ENCODE results near the gene MAFG. TPM values are rescaled to one million over a fixed set of nuclear protein-coding genes. Genes with fewer than 3 reads are reported as not detected.

The MAFG gene
- total and polyA plus RNA-seq, 2 of the 13 experiments (the other 11 are each of a cell fraction or from before 2014, with no cell fraction given) = 14.5 to 20.0 TPM

DNA sequence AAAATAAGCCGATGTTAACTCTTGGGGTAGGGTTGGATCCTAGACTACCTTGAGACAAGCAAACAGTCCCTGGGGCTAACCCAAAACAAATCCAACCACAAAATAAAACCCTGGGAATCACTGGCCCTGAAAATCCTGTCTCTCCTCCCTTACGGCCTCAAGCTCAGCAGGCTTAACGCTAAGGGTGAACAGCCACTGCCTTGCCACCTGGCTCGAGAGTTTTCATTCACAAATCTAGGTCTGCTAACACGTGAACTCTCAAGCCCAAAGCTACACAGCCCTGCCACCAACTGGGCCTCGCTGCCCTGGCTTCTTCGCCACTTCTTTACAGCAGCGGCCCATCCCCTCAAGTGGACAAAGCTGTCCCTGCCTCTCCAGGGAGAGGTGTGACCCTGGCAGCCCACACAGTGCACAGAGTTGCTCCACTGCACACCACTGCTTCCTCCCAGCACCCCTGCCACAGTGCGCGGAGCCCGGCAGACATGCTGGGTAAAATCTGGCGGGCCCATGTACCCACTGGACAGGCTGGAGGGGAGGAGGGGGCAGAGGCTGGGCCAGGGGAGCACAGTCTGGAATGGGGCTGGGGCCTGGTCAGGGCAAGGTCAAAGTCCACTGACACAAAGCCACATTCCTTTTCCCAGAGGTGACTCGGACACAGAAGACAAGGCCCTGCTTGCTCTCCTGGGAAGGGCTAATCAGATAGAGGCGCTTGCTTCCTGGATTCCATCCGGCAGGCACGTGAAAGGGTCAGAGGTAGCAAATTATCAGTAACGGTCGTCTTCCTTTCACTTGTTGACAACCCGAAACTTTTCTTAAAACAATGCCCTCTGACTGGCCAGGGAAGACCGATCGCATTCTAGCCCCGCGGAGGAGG, 17.3 kb downstream of the MAFG start (continued):
- TF ChIP-seq, protein P1, sequence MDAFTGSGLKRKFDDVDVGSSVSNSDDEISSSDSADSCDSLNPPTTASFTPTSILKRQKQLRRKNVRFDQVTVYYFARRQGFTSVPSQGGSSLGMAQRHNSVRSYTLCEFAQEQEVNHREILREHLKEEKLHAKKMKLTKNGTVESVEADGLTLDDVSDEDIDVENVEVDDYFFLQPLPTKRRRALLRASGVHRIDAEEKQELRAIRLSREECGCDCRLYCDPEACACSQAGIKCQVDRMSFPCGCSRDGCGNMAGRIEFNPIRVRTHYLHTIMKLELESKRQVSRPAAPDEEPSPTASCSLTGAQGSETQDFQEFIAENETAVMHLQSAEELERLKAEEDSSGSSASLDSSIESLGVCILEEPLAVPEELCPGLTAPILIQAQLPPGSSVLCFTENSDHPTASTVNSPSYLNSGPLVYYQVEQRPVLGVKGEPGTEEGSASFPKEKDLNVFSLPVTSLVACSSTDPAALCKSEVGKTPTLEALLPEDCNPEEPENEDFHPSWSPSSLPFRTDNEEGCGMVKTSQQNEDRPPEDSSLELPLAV (CRISPR knock-in tag; conservative IDR thresholded peaks at IDR 0.05; ENCODE audit: low read depth) = no peak
- TF ChIP-seq AKAP8 (CRISPR knock-in tag; IDR thresholded peaks at IDR 0.05) (peak; percentile 99), NFKBIZ (CRISPR knock-in tag; IDR thresholded peaks at IDR 0.05) (no peak), ZNF678 (CRISPR knock-in tag; IDR thresholded peaks at IDR 0.05) (no peak), ZNF782 (CRISPR knock-in tag; IDR thresholded peaks at IDR 0.05; ENCODE audit: borderline replicate concordance) (no peak), FOSL1 (CRISPR knock-in tag; IDR thresholded peaks at IDR 0.05; ENCODE audit: borderline replicate concordance) (0 out of 2 replicates have a peak, but pooled peaks have one; percentile 44), MYNN (CRISPR knock-in tag; IDR thresholded peaks at IDR 0.05; ENCODE audit: low read depth) (0 out of 2 replicates have a peak, but pooled peaks have one; percentile 22), ERF (CRISPR knock-in tag; IDR thresholded peaks at IDR 0.05) (peak; percentile 81), EP300 (IDR thresholded peaks at IDR 0.05; ENCODE audit: low read depth in 2 of 2, low read length in 2 of 2) (peak; percentile 72 to 79; a peak in 3 of 4 replicates), EP300 (CRISPR knock-in tag; IDR thresholded peaks at IDR 0.05; ENCODE audit: borderline replicate concordance) (peak; percentile 75), SOX5 (CRISPR knock-in tag; IDR thresholded peaks at IDR 0.05; ENCODE audit: borderline replicate concordance) (peak; percentile 95), ZSCAN29 (CRISPR knock-in tag; conservative IDR thresholded peaks at IDR 0.05) (0 out of 2 replicates have a peak, but pooled peaks have one; percentile 26)
- TF ChIP-seq, protein P2, sequence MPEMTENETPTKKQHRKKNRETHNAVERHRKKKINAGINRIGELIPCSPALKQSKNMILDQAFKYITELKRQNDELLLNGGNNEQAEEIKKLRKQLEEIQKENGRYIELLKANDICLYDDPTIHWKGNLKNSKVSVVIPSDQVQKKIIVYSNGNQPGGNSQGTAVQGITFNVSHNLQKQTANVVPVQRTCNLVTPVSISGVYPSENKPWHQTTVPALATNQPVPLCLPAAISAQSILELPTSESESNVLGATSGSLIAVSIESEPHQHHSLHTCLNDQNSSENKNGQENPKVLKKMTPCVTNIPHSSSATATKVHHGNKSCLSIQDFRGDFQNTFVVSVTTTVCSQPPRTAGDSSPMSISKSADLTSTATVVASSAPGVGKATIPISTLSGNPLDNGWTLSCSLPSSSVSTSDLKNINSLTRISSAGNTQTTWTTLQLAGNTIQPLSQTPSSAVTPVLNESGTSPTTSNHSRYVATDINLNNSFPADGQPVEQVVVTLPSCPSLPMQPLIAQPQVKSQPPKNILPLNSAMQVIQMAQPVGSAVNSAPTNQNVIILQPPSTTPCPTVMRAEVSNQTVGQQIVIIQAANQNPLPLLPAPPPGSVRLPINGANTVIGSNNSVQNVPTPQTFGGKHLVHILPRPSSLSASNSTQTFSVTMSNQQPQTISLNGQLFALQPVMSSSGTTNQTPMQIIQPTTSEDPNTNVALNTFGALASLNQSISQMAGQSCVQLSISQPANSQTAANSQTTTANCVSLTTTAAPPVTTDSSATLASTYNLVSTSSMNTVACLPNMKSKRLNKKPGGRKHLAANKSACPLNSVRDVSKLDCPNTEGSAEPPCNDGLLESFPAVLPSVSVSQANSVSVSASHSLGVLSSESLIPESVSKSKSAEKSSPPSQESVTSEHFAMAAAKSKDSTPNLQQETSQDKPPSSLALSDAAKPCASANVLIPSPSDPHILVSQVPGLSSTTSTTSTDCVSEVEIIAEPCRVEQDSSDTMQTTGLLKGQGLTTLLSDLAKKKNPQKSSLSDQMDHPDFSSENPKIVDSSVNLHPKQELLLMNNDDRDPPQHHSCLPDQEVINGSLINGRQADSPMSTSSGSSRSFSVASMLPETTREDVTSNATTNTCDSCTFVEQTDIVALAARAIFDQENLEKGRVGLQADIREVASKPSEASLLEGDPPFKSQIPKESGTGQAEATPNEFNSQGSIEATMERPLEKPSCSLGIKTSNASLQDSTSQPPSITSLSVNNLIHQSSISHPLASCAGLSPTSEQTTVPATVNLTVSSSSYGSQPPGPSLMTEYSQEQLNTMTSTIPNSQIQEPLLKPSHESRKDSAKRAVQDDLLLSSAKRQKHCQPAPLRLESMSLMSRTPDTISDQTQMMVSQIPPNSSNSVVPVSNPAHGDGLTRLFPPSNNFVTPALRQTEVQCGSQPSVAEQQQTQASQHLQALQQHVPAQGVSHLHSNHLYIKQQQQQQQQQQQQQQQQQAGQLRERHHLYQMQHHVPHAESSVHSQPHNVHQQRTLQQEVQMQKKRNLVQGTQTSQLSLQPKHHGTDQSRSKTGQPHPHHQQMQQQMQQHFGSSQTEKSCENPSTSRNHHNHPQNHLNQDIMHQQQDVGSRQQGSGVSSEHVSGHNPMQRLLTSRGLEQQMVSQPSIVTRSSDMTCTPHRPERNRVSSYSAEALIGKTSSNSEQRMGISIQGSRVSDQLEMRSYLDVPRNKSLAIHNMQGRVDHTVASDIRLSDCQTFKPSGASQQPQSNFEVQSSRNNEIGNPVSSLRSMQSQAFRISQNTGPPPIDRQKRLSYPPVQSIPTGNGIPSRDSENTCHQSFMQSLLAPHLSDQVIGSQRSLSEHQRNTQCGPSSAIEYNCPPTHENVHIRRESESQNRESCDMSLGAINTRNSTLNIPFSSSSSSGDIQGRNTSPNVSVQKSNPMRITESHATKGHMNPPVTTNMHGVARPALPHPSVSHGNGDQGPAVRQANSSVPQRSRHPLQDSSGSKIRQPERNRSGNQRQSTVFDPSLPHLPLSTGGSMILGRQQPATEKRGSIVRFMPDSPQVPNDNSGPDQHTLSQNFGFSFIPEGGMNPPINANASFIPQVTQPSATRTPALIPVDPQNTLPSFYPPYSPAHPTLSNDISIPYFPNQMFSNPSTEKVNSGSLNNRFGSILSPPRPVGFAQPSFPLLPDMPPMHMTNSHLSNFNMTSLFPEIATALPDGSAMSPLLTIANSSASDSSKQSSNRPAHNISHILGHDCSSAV (CRISPR knock-in tag; IDR thresholded peaks at IDR 0.05; ENCODE audit: borderline replicate concordance) = no peak
- TF ChIP-seq, protein P3, sequence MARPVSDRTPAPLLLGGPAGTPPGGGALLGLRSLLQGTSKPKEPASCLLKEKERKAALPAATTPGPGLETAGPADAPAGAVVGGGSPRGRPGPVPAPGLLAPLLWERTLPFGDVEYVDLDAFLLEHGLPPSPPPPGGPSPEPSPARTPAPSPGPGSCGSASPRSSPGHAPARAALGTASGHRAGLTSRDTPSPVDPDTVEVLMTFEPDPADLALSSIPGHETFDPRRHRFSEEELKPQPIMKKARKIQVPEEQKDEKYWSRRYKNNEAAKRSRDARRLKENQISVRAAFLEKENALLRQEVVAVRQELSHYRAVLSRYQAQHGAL (CRISPR knock-in tag; IDR thresholded peaks at IDR 0.05; ENCODE audit: not compliant biosample characterization) = peak; percentile 45
- TF ChIP-seq, protein P4, sequence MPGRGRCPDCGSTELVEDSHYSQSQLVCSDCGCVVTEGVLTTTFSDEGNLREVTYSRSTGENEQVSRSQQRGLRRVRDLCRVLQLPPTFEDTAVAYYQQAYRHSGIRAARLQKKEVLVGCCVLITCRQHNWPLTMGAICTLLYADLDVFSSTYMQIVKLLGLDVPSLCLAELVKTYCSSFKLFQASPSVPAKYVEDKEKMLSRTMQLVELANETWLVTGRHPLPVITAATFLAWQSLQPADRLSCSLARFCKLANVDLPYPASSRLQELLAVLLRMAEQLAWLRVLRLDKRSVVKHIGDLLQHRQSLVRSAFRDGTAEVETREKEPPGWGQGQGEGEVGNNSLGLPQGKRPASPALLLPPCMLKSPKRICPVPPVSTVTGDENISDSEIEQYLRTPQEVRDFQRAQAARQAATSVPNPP (CRISPR knock-in tag; IDR thresholded peaks at IDR 0.05) = peak; percentile 54

Measured in HepG2 (cell line).